ENCODE data around the gene SNED1.

- TF ChIP-seq EZH2phosphoT487 (IDR thresholded peaks at IDR 0.05; ENCODE audit: insufficient read depth, low read depth) (no peak), EZH2 (IDR thresholded peaks at IDR 0.05; ENCODE audit: insufficient read depth, poor library complexity, severe bottlenecking) (no peak)
Observed at GRCh38 chr2:240986787-240987411, 11.5 kb upstream of the SNED1 start.

All from GM23248 (cell line).